GM23338 (cell line): ENCODE data around the gene CDC25B. TPM values are rescaled to one million over a fixed set of nuclear protein-coding genes. Genes with fewer than 3 reads are reported as not detected.

Experiments used
- ATAC-seq: fragments of 200-7000 bp; cut with Tn5 transposase; 3 replicates; pipeline ENCODE4 v1.9.1; 2020
- DNase-seq: peaks from one replicate; pipeline ENCODE4 v3.0.0-alpha.2; 2015; ENCODE audit warnings: low spot score
- H2AFZ ChIP-seq: fragments of 200-600 bp; sonication (generic); 2 replicates; pipeline ENCODE4 v1.8.0; 2016; ENCODE audit warnings: antibody characterized with exemption, mild to moderate bottlenecking, moderate library complexity
- H3F3A ChIP-seq: fragments of 200-600 bp; sonication (generic); replicated peaks from 2 replicates; pipeline ENCODE4 v1.8.0; 2017; ENCODE audit warnings: antibody characterized with exemption, mixed run types, low read depth
- H3K27ac ChIP-seq: fragments of 200-600 bp; sonication (generic); 2 replicates; pipeline ENCODE4 v1.6.1; 2016; ENCODE audit warnings: low read depth
- H3K27me3 ChIP-seq: fragments of 200-600 bp; sonication (generic); 2 replicates; pipeline ENCODE4 v1.8.0; 2016; ENCODE audit warnings: mild to moderate bottlenecking, mixed run types, moderate library complexity; ENCODE audit not compliant: insufficient read depth
- H3K36me3 ChIP-seq: fragments of 200-600 bp; sonication (generic); 2 replicates; pipeline ENCODE4 v1.8.0; 2016; ENCODE audit warnings: mild to moderate bottlenecking; ENCODE audit not compliant: insufficient read depth
- H3K4me1 ChIP-seq: fragments of 200-600 bp; sonication (generic); 2 replicates; pipeline ENCODE4 v1.8.0; 2016; ENCODE audit warnings: mild to moderate bottlenecking, moderate library complexity; ENCODE audit not compliant: insufficient read depth
- H3K4me2 ChIP-seq: fragments of 200-600 bp; sonication (generic); 2 replicates; pipeline ENCODE4 v1.7.1; 2017; ENCODE audit warnings: mixed run types
- H3K4me3 ChIP-seq: fragments of 200-600 bp; sonication (generic); 2 replicates; pipeline ENCODE4 v1.6.1; 2016; ENCODE audit warnings: mixed run types
- H3K79me2 ChIP-seq: fragments of 200-600 bp; sonication (generic); replicated peaks from 2 replicates; pipeline ENCODE4 v1.8.0; 2017; ENCODE audit warnings: mild to moderate bottlenecking; ENCODE audit not compliant: insufficient read depth
- H3K9me2 ChIP-seq: fragments of 200-600 bp; sonication (generic); 2 replicates; pipeline ENCODE4 v1.8.0; 2017; ENCODE audit not compliant: insufficient read depth
- H4K20me1 ChIP-seq: fragments of 200-600 bp; sonication (generic); replicated peaks from 2 replicates; pipeline ENCODE4 v1.8.0; 2017; ENCODE audit warnings: mild to moderate bottlenecking; ENCODE audit not compliant: insufficient read depth
- H3K27ac Mint-ChIP-seq: 2 replicates; pipeline ENCODE4 v1.8.0; 2020; ENCODE audit warnings: inconsistent platforms, mild to moderate bottlenecking, moderate library complexity, mixed read lengths
- H3K27me3 Mint-ChIP-seq: 3 replicates; pipeline ENCODE4 v1.8.0; 2022; ENCODE audit warnings: low read depth, mild to moderate bottlenecking, moderate library complexity, mixed read lengths, inconsistent platforms; ENCODE audit not compliant: insufficient read depth, poor library complexity
- H3K36me3 Mint-ChIP-seq: 3 replicates; pipeline ENCODE4 v1.8.0; 2021; ENCODE audit warnings: low read depth, mild to moderate bottlenecking, inconsistent platforms, moderate library complexity, mixed read lengths
- H3K4me1 Mint-ChIP-seq: 3 replicates; pipeline ENCODE4 v1.8.0; 2020; ENCODE audit warnings: mild to moderate bottlenecking, inconsistent platforms, mixed read lengths
- H3K4me3 Mint-ChIP-seq: 3 replicates; pipeline ENCODE4 v1.8.0; 2021; ENCODE audit warnings: moderate library complexity, mild to moderate bottlenecking, inconsistent platforms, mixed read lengths
- H3K9me3 Mint-ChIP-seq: 3 replicates; pipeline ENCODE4 v1.8.0; 2020; ENCODE audit warnings: moderate library complexity, mild to moderate bottlenecking, inconsistent platforms, mixed read lengths
- CREB1 ChIP-seq: fragments of 250-450 bp; sonication (Bioruptor Pico); IDR thresholded peaks from 2 replicates; pipeline ENCODE4 v1.5.0; 2020; ENCODE audit warnings: low read depth, mild to moderate bottlenecking, moderate library complexity
- CTCF ChIP-seq, 2 experiments: fragments of 200-600 bp in 1 of 2; sonication (generic) in 1 of 2; conservative IDR thresholded peaks; 2 replicates each; pipeline versions ENCODE4 v1.5.1 to v1.6.1; 2016 to 2017; ENCODE audit warnings: antibody characterized with exemption in 2 of 2, low read depth in 2 of 2, mild to moderate bottlenecking in 2 of 2, moderate library complexity in 1 of 2
- EZH2 ChIP-seq: fragments of 200-600 bp; sonication (generic); IDR thresholded peaks from one replicate; pipeline ENCODE4 v1.8.0; 2017; ENCODE audit warnings: antibody characterized with exemption, mild to moderate bottlenecking, low read depth; ENCODE audit not compliant: unreplicated experiment
- EZH2phosphoT487 ChIP-seq: fragments of 200-600 bp; sonication (generic); IDR thresholded peaks from one replicate; pipeline ENCODE4 v1.8.1; 2018; ENCODE audit warnings: antibody characterized with exemption; ENCODE audit not compliant: unreplicated experiment
- JUNB ChIP-seq: IDR thresholded peaks from one replicate; pipeline ENCODE4 v1.6.1; 2016; ENCODE audit warnings: antibody characterized with exemption; ENCODE audit not compliant: unreplicated experiment
- NANOG ChIP-seq: IDR thresholded peaks from 2 replicates; pipeline ENCODE4 v1.6.1; 2016; ENCODE audit warnings: antibody characterized with exemption, borderline replicate concordance
- POLR2AphosphoS5 ChIP-seq: IDR thresholded peaks from 2 replicates; pipeline ENCODE4 v1.6.1; 2016; ENCODE audit warnings: antibody characterized with exemption, low read depth
- STAT1 ChIP-seq: IDR thresholded peaks from one replicate; pipeline ENCODE4 v1.6.1; 2016; ENCODE audit warnings: antibody characterized with exemption; ENCODE audit not compliant: unreplicated experiment
- ZNF114 ChIP-seq: fragments of 250-450 bp; sonication (Bioruptor Pico); IDR thresholded peaks from 2 replicates; pipeline ENCODE4 v1.5.0; 2020; ENCODE audit warnings: mild to moderate bottlenecking, moderate library complexity
- ZNF331 ChIP-seq: fragments of 250-450 bp; sonication (Bioruptor Pico); IDR thresholded peaks from 2 replicates; pipeline ENCODE4 v1.5.0; 2020; ENCODE audit warnings: low read depth, mild to moderate bottlenecking, moderate library complexity
- ZNF462 ChIP-seq: fragments of 250-450 bp; sonication (Bioruptor Pico); IDR thresholded peaks from 2 replicates; pipeline ENCODE4 v1.5.0; 2020; ENCODE audit warnings: mild to moderate bottlenecking, moderate library complexity
- polyA plus RNA-seq: library from polyadenylated mRNA; unstranded; fragments of >200 nt; fragmentation: Nextera tagmentation; extraction: Ambion mirVana; gene quantifications from 2 replicates; pipeline ENCODE4 v1.2.1, GENCODE V29; 2016
- total RNA-seq: library from RNA; depleted of rRNA; stranded (reverse); fragments of >200 nt; shearing (Covaris generic); gene quantifications from 2 replicates; pipeline ENCODE4 v1.2.3, GENCODE V29; 2014
- TF ChIP-seq, protein P1 (sequence below): IDR thresholded peaks from 2 replicates; pipeline ENCODE4 v1.6.1; 2016; ENCODE audit warnings: antibody characterized with exemption
- TF ChIP-seq, protein P2 (sequence below): IDR thresholded peaks from one replicate; pipeline ENCODE4 v1.6.1; 2018; ENCODE audit warnings: antibody characterized with exemption; ENCODE audit not compliant: unreplicated experiment

Gene CDC25B
- total and polyA plus RNA-seq, 2 experiments from 2014 or later: 10.5 to 33.0 TPM

DNA sequence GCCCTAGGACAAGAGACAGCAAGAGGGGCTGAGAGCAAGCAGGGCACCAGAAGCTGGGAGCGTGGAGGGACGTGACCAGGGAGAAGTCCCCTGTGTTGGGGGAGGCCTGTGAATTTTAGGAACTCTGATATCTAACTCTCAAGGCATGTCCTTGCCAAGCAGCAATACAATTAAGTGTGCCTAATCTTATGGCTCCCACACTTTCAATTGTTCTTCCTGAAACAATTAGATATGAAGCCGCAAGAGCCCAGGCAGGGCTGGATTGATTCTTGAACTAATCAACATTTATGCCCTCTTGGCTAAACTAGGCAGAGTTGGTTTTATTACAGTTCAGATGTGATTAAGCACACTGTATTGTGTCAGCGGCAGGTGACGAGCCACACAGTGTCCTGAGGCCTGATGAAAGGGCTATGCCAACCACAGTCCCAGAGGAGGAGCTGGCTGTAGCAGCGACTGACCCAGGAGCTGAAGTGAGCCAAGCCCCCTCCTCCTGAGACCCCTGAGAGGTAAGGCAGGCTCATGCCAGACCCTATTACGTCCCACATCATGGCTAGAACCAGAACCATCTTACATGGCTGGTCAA is 46.3 kb downstream of the CDC25B start:
- Mint-ChIP-seq H3K27me3 (peaks cover 7% of the 10 kb centered on the region), H3K36me3 (no peaks in the 10 kb centered on the region), H3K27ac (peak overlapping the region; percentile 33; the same call in 1 of the 2 replicates), H3K9me3 (no peaks in the 10 kb centered on the region), H3K4me1 (peaks cover 9% of the 10 kb centered on the region), H3K4me3 (no peak overlapping the region)
- no peaks in the 10 kb centered on the region; the same call in 1 of the 2 replicates for H4K20me1 ChIP-seq
- H3K4me3 ChIP-seq: no peak overlapping the region
- no peak overlapping the region for H3K27ac ChIP-seq
- ATAC-seq (no peak), DNase-seq (no peak)
- no peak overlapping the region for H3K4me2 ChIP-seq
- H3K79me2 ChIP-seq: no peaks in the 10 kb centered on the region; the same call in 1 of the 2 replicates
- no peak overlapping the region for H2AFZ ChIP-seq
- no peaks in the 10 kb centered on the region for H3K36me3 ChIP-seq
- peaks cover 6% of the 10 kb centered on the region; the same call in 1 of the 2 replicates for H3F3A ChIP-seq
- H3K27me3 ChIP-seq: no peaks in the 10 kb centered on the region
- peaks cover 8% of the 10 kb centered on the region; the same call in 1 of the 2 replicates for H3K4me1 ChIP-seq
- TF ChIP-seq EZH2: no peak
- TF ChIP-seq, protein P1, sequence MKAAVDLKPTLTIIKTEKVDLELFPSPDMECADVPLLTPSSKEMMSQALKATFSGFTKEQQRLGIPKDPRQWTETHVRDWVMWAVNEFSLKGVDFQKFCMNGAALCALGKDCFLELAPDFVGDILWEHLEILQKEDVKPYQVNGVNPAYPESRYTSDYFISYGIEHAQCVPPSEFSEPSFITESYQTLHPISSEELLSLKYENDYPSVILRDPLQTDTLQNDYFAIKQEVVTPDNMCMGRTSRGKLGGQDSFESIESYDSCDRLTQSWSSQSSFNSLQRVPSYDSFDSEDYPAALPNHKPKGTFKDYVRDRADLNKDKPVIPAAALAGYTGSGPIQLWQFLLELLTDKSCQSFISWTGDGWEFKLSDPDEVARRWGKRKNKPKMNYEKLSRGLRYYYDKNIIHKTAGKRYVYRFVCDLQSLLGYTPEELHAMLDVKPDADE: no peak
- TF ChIP-seq STAT1: no peak
- TF ChIP-seq ZNF114 (CRISPR knock-in tag): no peak
- TF ChIP-seq ZNF462: no peak
- TF ChIP-seq EZH2phosphoT487: no peak
- no peak for TF ChIP-seq POLR2AphosphoS5
- TF ChIP-seq, protein P2, sequence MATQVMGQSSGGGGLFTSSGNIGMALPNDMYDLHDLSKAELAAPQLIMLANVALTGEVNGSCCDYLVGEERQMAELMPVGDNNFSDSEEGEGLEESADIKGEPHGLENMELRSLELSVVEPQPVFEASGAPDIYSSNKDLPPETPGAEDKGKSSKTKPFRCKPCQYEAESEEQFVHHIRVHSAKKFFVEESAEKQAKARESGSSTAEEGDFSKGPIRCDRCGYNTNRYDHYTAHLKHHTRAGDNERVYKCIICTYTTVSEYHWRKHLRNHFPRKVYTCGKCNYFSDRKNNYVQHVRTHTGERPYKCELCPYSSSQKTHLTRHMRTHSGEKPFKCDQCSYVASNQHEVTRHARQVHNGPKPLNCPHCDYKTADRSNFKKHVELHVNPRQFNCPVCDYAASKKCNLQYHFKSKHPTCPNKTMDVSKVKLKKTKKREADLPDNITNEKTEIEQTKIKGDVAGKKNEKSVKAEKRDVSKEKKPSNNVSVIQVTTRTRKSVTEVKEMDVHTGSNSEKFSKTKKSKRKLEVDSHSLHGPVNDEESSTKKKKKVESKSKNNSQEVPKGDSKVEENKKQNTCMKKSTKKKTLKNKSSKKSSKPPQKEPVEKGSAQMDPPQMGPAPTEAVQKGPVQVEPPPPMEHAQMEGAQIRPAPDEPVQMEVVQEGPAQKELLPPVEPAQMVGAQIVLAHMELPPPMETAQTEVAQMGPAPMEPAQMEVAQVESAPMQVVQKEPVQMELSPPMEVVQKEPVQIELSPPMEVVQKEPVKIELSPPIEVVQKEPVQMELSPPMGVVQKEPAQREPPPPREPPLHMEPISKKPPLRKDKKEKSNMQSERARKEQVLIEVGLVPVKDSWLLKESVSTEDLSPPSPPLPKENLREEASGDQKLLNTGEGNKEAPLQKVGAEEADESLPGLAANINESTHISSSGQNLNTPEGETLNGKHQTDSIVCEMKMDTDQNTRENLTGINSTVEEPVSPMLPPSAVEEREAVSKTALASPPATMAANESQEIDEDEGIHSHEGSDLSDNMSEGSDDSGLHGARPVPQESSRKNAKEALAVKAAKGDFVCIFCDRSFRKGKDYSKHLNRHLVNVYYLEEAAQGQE: no peak
- TF ChIP-seq JUNB: no peak
- no peak for TF ChIP-seq CREB1 (CRISPR knock-in tag)
- TF ChIP-seq ZNF331: no peak
- TF ChIP-seq NANOG: no peak
- TF ChIP-seq CTCF (conservative IDR thresholded peaks at IDR 0.05; ENCODE audit: low read depth in 2 of 2): no peak
- no peaks in the 10 kb centered on the region for H3K9me2 ChIP-seq
